GM18951 (cell line): ENCODE results near the gene SPRED3.
"Not testable (repeated sequence)": the region's sequence is repeated elsewhere in the genome, so short reads cannot be mapped to it uniquely, and the experiment has no call there.

Experiments
- POLR2A ChIP-seq: IDR thresholded peaks from 4 replicates; pipeline ENCODE4 v1.6.1; 2011; ENCODE audit warnings: mild to moderate bottlenecking; ENCODE audit not compliant: insufficient read length, insufficient read depth; ENCODE audit errors: extremely low read depth
- in situ Hi-C: fragments of 300-500 bp; cut with MboI; formaldehyde crosslinking; loops from one replicate; pipeline ENCODE4 v1.12.0; 2022; ENCODE audit warnings: low sequenced_read_pairs, mixed read lengths, inconsistent platforms; ENCODE audit not compliant: unreplicated experiment

Gene SPRED3, protein sequence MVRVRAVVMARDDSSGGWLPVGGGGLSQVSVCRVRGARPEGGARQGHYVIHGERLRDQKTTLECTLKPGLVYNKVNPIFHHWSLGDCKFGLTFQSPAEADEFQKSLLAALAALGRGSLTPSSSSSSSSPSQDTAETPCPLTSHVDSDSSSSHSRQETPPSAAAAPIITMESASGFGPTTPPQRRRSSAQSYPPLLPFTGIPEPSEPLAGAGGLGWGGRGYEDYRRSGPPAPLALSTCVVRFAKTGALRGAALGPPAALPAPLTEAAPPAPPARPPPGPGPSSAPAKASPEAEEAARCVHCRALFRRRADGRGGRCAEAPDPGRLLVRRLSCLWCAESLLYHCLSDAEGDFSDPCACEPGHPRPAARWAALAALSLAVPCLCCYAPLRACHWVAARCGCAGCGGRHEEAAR

DNA sequence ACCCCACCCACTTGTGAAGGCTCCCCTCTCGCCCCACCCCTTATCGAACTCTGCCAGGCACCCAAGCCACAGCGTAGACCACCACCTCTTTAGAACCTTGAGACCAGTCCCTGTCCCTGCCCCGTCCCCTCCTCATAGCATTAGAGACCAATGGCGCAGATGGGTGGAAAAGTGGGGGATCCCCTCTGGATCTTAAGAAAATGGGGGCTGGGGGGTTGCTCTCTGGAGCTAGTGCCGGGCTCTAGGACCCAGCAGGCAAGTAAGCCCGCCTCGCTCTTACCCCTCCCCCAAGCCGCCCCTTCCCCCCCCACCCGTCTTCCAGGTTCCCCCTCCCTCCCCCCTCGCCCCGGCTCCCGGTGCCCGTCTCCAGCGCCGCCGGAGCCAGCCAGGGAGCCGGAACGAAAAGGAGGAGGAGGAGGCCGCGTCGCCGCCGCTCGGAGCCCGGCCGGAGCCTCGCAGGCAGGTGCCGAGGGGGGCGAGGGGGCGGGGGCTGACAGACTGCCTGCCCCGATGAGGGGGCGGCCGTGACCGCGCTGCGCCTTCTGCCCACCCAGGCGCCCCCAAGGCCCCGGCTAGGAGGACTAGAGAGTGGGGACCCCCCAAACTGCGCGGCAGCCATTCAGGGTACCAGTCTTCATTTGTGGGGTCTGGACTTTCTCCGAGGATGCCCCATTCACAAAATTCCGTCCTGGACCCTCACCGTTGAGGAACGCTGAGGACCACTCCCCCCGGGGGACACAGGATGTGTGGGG lies at the start of gene SPRED3:
Gene SPRED3, plus strand, starts transcription at position 349 of the 752 bp plus-strand sequence. CDS start 1,606 bp downstream, outside the sequence.
- in situ Hi-C loops: no loop called here

GRCh38 chr19:38339011-38339410 lies 49.5 kb upstream of the SPRED3 start:
- in situ Hi-C loops: not testable (repeated sequence)

More for the DNA sequence above, at the start of gene SPRED3:
- no peak for TF ChIP-seq POLR2A

DNA sequence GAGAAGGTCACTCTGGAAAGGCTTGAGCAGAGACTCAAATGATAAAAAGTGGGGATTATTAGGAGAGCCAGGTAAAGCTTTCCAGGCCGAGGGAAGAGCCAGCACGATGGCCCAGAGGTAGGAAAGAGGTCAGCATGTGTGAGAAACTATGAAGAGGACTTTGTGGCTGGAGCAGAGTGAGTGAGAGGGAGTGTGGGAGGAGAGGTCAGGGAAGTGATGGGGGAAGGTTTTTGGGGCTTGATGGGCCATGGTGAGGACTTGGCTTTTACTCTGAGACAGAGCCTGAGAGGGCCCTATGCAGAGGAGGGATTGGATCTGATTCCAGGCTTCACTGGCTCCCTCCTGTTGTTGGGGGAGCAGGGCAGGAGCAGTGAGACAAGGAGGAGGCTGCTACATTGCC lies 47.6 kb upstream of the SPRED3 start:
- in situ Hi-C loops: no loop called here
- no peak for TF ChIP-seq POLR2A

DNA sequence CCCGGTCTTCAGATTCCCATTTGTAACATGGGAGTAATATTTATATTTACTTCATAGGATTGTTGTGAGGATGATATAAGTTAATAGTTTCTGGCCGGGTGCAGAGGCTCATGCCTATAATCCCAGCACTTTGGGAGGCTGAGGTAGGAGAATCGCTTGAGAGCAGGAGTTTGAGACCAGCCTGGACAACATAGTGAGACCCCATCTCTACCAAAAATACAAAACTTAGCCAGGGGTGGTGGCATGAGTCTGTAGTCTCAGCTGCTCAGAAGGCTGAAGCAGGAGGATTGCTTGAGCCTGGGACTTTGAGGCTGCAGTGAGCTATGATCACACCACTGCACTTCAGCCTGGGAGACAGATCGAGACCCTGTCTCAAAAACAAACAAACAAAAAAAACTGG lies 41.7 kb upstream of the SPRED3 start:
- in situ Hi-C loops: no loop called here
- no peak for TF ChIP-seq POLR2A

GRCh38 chr19:38350883-38351282 lies 37.6 kb upstream of the SPRED3 start:
- in situ Hi-C loops: loop anchor here (10.0 kb wide), 1 partner anchor 116 kb away; no protein-coding TSS in a partner anchor
- no peak for TF ChIP-seq POLR2A

DNA sequence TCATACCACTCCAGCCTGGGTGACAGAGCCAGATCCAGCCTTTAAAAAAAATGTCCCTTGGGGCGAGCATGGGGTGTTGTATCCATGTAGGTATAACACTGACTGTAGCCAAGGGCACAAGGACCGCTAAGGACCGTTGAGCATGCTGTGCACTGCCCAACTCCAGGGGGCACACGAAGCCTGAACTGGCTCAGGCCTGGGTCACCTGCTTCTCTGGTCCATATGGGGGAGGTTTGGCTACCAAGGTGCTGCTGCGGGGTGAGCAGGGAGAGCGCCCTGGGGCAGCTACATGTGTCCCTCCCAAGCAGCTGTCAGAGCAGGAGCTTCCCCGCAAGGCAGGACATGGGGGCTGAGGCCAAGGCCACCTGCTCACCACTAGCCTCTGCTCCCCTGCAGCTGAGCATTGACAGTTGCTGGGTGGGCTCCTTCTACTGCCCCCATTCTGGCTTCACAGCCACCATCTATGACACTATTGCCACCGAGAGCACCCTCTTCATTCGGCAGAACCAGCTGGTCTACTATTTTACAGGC lies 36.6 kb upstream of the SPRED3 start:
- in situ Hi-C loops: loop anchor here (10.0 kb wide), 1 partner anchor 117 kb away; no protein-coding TSS in a partner anchor
- TF ChIP-seq POLR2A: no peak

- no peak for TF ChIP-seq POLR2A
- in situ Hi-C loops: loop anchor here (10.0 kb wide), 1 partner anchor 118 kb away; no protein-coding TSS in a partner anchor
Measured at GRCh38 chr19:38352611-38353010, 35.9 kb upstream of the SPRED3 start.

DNA sequence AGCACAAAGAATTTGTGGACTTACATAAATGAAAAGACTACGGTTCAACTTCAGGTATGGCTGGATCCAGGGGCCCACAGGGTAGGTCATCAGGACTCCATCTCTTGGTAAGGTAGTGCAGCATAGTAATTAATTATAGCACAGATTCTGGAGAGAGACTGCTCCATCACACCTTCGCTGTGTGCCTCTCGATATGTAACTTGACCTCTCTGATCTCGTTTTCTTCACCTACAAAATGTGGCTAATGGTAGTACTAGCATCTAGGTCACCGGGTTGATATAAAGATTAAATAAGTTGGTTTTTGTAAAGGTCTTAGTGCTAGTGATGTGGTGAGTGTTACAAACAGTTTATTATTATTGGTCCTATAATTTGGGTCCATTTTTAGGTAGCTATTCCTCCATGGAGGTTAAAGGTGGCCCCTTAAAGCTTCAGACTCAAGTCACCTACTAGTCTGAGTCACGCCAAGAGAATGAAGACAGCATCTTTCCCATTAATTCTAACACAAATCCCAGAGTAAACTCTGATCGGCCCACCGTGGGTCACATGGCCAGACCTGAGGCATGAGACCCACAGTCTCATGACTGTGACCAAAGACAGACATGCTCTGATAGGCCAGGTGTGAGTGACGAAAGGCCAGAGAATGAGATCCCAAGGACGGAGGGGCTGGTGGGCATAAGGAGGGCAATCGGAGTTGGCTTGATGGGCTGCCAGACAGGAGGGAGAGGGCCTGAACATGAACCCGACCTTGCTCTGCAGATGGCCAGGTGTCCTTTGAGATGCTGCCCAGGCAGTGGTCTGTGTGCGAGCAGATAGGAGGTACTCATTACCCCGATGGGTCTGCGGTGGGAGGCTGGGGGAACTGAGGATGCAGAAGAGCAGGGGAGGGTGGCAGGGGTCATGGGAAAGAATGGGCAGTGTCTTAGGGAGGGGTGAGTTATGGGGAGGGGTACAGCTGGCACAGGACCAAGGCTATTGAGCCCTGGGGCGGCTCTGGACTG lies 32.5 kb upstream of the SPRED3 start:
- no peak for TF ChIP-seq POLR2A
- in situ Hi-C loops: loop anchor here (10.0 kb wide), 1 partner anchor 121 kb away; no protein-coding TSS in a partner anchor

DNA sequence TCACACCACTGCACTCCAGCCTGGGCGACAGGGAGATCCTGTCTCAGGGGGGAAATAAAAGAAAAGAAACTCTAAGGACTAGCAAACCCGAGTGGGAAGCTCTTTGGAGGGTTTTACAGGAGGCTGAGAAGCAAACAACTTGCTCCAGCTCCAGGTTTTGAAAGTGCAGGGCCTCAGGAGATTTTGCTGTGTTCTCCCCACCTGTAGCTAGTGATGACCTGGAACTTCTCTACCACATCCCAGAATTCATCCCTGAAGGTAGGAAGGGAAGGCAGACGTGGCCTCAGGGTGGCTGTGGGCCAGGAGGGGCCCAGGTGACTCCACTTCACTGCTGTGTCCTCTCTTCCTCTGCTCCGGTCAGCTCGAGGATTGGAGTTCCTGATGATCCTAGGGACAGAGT lies 30.4 kb upstream of the SPRED3 start:
- in situ Hi-C loops: loop anchor here (10.0 kb wide), 1 partner anchor 123 kb away; no protein-coding TSS in a partner anchor
- TF ChIP-seq POLR2A: no peak

DNA sequence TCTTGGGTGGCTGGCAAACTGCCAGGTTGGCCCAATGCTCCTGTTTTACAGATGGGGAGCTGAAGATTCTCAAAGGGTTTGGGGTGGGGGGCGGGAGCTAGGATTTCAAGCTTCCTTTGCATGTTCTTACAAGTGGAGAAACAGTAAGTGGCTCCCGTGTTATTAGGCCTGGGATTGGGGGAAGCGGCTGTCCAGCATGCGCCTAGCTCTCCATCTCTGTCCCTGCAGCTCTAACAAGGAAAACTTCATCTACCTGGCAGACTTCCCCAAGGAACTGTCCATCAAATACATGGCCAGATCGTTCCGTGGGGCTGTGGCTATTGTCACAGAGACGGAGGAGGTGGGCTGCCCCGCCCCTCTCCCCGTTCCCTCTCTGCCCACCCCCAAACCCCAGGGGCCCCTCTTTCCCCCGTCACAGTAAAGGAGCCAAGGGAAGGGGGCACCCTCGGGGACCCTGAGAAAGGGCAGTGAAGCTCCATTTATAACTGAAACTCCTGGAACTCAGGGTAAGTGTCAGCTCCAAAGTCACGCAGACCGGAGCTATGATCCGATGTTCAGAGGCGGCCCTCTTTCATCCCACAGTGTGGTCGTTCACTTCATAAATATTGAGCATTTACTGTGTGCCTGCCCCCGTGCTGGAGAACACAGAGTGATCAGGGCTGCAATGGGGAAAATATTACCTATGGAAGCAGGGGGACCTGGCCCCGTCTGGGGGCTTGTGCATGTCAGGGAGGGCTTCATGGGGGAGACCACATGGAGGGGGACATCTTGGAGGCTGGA lies 29.1 kb upstream of the SPRED3 start:
- in situ Hi-C loops: loop anchor here (10.0 kb wide), 1 partner anchor 125 kb away; no protein-coding TSS in a partner anchor
- no peak for TF ChIP-seq POLR2A

- in situ Hi-C loops: no loop called here
- TF ChIP-seq POLR2A: no peak
Measured at GRCh38 chr19:38360351-38360750, 28.1 kb upstream of the SPRED3 start.

GRCh38 chr19:38360839-38361631 lies 27.5 kb upstream of the SPRED3 start:
- in situ Hi-C loops: no loop called here
- no peak for TF ChIP-seq POLR2A
